AG09319 (cell line): ENCODE measurements around the gene FNDC1.

Experiments used
- DNase-seq: peaks from one replicate; pipeline ENCODE4 v3.0.0-alpha.2; 2010; ENCODE audit warnings: low read depth; ENCODE audit errors: extremely low read depth
- TF ChIP-seq, protein P1 (sequence below): IDR thresholded peaks from 2 replicates; pipeline ENCODE4 v1.5.1; 2011; ENCODE audit warnings: low read depth, mild to moderate bottlenecking, inconsistent platforms, low read length, moderate library complexity

Gene FNDC1

DNA sequence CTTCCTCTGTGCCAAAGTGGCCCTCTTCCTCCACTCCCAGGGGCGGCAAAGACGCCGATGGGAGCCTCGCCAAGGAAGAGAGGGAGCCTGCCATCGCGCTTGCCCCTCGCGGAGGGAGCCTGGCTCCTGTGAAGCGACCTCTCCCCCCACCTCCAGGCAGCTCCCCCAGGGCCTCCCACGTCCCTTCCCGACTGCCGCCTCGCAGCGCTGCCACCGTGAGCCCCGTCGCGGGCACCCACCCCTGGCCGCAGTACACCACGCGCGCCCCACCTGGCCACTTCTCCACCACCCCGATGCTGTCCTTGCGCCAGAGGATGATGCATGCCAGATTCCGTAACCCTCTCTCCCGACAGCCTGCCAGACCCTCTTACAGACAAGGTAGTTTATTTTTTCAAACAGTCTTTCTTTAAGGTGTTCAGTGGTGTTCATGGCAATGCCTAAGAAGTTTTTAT is 64.9 kb downstream of the FNDC1 start:
- DNase-seq = no peak
- TF ChIP-seq, protein P1, sequence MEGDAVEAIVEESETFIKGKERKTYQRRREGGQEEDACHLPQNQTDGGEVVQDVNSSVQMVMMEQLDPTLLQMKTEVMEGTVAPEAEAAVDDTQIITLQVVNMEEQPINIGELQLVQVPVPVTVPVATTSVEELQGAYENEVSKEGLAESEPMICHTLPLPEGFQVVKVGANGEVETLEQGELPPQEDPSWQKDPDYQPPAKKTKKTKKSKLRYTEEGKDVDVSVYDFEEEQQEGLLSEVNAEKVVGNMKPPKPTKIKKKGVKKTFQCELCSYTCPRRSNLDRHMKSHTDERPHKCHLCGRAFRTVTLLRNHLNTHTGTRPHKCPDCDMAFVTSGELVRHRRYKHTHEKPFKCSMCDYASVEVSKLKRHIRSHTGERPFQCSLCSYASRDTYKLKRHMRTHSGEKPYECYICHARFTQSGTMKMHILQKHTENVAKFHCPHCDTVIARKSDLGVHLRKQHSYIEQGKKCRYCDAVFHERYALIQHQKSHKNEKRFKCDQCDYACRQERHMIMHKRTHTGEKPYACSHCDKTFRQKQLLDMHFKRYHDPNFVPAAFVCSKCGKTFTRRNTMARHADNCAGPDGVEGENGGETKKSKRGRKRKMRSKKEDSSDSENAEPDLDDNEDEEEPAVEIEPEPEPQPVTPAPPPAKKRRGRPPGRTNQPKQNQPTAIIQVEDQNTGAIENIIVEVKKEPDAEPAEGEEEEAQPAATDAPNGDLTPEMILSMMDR = no peak

DNA sequence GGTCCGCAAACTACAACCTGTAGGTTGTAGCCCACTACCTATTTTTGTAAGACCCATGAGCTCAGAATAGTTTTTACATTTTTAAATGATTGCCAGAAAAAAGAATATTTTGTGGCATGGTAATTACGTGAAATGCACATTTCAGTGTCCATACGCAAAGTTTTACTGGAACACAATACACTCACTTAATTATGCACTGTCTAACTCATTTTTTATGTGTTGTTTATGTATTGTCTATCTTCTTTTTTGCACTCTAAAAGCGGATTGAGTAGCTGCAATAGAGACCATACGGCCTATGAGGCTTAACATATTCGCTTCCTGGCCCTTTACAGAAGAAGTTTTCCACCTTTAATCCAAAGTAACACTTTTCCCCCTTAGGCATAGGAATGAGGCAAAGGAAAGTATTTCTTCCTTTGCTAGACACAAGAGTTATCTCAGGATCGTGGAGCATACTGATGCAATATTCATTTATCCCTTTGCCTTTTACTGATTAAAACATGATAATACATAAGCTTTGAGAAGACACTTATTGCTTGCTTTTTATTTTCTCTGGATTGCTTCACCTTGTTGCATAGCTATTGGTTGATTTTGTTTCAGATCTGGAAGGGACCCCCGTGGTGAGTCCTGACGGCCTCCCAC is 69.8 kb downstream of the FNDC1 start:
- no peak for DNase-seq
- TF ChIP-seq, protein P1 = no peak

DNA sequence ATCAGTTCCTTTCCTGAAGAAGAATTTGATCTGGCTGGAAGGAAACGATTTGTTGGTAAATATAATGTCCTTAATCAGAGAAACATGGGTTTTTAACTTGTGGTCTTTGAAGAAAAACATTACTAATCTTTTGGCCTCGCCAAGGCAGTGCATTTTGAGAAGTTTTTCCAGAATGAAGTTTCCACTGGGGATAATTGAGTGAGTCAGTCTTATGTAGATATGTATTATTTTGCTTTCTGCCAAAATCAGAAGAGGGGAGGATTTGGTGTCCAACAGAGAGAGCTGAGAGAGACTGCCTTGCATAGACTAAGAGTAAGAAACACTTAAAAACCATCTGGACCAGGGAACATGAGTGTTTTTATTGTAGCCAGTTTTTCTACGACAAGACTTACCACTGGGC is 79.9 kb downstream of the FNDC1 start:
- no peak for DNase-seq
- TF ChIP-seq, protein P1 = no peak

DNA sequence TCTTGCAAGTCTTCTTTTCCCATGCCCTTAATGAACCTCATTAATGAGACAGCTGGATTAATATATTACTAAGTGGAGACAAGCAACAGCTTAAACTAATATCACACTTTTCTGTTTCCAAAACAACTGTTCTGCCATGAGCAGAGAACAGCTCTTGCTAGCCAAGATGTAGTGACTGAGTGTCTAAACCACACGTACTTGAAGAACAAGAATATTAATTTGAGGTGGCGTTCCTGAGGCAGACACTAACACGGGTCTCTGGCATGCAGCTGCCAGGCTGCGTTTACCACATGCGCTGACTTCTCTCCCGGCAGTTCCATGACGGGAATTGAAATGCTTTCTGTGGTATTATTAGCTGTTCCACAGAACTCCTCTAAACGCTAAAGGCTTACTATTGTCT is 80.6 kb downstream of the FNDC1 start:
- TF ChIP-seq, protein P1 = no peak
- no peak for DNase-seq

DNA sequence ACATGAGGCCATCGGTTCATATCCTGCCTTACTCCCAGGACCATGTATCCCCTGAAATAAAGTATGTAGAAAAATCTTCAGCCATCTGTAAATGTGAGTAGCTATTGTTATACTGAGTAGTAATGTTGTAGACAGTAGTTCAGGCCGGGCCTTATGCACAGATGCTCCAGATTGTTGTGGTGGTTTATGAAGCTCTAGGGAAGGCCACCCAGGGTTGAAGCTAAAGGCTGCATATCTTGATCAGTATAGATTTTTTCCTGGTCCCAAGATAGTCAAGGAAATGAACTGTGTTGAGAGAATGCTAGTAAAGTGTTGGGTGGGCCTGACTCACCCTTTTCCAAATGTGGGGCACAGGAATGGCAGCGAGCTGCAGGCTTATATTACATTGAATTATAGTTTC is 81.4 kb downstream of the FNDC1 start:
- TF ChIP-seq, protein P1 = no peak
- no peak for DNase-seq

DNA sequence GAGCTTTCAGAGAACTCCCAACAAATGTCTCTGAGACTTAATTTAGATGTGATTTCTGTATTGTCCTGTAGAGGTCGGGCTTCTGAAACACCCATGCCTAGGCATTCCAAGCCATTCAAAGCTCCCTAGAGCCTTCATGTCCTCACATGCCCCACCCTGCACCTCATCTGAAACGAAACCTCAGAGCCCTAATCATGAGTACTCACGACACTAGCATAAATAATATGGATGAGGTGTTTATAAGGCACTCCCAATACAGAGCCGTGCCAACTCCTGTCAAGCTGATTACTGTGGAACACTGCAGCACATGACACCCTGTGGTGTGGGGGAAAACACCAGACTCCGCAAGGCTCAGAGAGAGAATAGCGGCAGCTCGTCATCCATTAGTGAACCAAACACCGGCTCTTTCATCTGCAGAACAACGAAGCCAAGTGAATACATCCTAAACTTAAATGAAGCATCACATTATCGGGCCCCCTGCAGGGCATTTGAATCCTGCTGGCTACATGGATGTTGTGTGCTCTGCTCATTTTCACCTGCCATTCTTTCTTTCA is 83.8 kb downstream of the FNDC1 start:
- TF ChIP-seq, protein P1 = peak; percentile 54
- DNase-seq = no peak

DNA sequence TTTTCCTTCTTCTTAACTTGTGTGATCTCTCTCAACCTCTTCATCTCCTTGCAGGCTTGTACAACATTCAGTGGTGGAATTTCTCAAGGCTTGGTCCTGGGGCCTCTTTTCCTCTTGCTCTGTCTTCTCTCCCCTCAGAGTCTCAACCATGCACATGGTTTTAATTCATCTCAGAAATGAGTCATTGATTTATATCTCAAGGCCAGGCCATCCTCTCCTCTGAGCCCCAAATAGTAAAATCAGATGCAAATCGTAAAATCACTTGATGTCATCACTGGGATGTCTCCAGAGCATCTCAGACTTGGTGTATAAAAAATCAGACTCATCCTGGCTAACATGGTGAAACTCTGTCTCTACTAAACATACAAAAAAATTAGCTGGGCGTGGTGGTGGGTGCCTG is 85.0 kb downstream of the FNDC1 start:
- TF ChIP-seq, protein P1 = no peak
- no peak for DNase-seq
